HFF-Myc (cell line): Measurements from ENCODE around the gene ABHD12.
A peak's percentile ranks its signal among the peaks of the same experiment; 100 is the strongest.

ENCODE experiments used
- DNase-seq: peaks from one replicate; pipeline ENCODE4 v3.0.0-alpha.2; 2011; ENCODE audit warnings: low read depth; ENCODE audit errors: extremely low read depth
- H3K4me3 ChIP-seq: replicated peaks from 2 replicates; pipeline ENCODE4 v1.5.1; 2011; ENCODE audit warnings: low read depth, mild to moderate bottlenecking, control low read depth, low read length
- CTCF ChIP-seq: IDR thresholded peaks from 2 replicates; pipeline ENCODE4 v1.5.1; 2012; ENCODE audit warnings: mild to moderate bottlenecking, low read depth, low read length, control low read depth; ENCODE audit errors: missing control alignments

ABHD12 gene

GRCh38 chr20:25253606-25254275 is 136.9 kb downstream of the ABHD12 start:
- TF ChIP-seq CTCF, result no peak
- DNase-seq, result no peak
- no peak overlapping the region for H3K4me3 ChIP-seq

DNA sequence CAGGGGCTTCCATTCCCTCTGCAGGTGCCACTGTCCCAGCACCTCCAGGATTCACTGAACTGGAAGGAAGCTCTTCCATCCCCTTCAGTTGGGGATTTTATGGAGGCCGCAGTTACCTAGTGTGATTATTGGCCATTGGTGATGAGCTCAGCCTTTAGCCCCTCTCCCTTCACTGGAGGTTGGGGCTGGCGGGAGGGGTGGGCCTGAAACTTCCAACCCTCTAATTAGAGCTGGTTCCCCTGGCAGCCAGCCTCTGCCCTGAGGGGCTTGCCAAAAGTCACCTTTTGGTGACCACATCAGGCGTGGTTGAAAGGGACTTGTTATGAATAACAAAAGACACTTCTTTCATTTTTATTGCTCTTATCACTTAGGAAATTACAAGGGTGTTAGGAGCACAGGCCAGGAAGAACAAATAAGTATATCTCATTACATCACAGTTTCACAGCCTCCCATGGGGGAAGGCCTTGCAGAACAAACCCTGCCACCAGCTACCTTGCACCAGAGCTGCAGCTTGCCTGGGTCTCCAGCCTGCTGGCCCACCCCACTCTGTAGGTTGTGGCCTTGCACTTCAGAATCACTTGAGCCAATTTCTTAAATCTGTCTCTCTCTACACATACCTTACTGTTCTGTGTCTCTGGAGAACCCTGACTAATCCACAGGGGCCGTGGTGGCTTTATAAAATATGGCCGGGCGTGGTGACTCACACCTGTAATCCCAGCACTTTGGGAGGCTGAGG is 137.8 kb downstream of the ABHD12 start:
- no peak for TF ChIP-seq CTCF
- no peak overlapping the region for H3K4me3 ChIP-seq
- no peak for DNase-seq

DNA sequence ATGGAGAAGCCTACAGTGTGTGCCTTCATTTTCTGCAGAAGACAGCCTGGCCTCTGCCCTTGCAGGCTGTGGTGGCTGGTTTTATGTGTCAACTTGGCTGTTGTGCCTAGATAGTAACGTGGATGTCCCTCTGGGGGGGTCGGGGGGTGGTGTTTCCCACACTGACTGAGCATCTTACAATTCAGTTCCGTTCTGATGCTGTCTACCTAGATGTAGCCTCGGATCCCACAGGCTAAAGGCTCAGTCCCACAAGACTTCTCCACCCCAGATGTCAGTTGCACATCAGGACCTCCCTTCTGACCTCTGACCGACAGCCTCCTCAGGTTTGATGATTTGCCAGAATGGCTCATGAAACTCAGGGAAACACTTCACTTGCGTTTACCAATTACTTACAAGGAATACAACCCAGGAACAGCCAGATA is 138.4 kb downstream of the ABHD12 start:
- H3K4me3 ChIP-seq, result no peak overlapping the region
- TF ChIP-seq CTCF, result no peak
- no peak for DNase-seq

- no peak for TF ChIP-seq CTCF
- H3K4me3 ChIP-seq, result no peak overlapping the region
- no peak for DNase-seq
Measured at GRCh38 chr20:25251558-25251957, 139.1 kb downstream of the ABHD12 start.

DNA sequence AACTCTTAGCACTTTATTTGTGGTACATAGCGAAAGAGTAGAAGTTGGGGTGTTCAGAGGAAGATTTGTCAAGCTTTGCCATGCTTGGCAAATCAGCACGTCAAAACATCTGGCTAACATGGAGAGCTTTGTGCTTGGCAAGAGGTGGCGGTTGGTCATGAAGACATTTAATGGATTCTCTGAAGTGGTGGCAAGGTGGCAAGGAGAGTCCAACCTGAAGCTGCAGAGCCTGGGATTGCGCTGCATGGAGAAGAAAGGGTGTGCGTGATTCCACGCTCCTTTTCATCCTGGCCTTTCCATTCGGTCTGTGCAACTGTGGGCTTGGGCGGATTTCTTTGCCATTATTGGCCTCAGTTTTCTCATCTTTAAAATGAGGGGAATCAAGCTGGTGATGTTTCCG is 139.6 kb downstream of the ABHD12 start:
- H3K4me3 ChIP-seq, result no peak overlapping the region
- TF ChIP-seq CTCF, result no peak
- DNase-seq, result no peak

GRCh38 chr20:25250508-25250907 is 140.1 kb downstream of the ABHD12 start:
- H3K4me3 ChIP-seq, result peak overlapping the region; percentile 77
- no peak for DNase-seq
- no peak for TF ChIP-seq CTCF
